HG02973 (cell line): Measurements from ENCODE around the gene CDK2AP2.
A peak's percentile ranks its signal among the peaks of the same experiment; 100 is the strongest.
"Not testable (repeated sequence)": the region's sequence is repeated elsewhere in the genome, so short reads cannot be mapped to it uniquely, and the experiment has no call there.

Source experiments
- ATAC-seq: cut with Tn5 transposase; IDR thresholded peaks from one replicate; pipeline ENCODE4 v1.9.1; 2021; ENCODE audit warnings: moderate library complexity; ENCODE audit not compliant: unreplicated experiment

CDK2AP2 gene, protein sequence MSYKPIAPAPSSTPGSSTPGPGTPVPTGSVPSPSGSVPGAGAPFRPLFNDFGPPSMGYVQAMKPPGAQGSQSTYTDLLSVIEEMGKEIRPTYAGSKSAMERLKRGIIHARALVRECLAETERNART

DNA sequence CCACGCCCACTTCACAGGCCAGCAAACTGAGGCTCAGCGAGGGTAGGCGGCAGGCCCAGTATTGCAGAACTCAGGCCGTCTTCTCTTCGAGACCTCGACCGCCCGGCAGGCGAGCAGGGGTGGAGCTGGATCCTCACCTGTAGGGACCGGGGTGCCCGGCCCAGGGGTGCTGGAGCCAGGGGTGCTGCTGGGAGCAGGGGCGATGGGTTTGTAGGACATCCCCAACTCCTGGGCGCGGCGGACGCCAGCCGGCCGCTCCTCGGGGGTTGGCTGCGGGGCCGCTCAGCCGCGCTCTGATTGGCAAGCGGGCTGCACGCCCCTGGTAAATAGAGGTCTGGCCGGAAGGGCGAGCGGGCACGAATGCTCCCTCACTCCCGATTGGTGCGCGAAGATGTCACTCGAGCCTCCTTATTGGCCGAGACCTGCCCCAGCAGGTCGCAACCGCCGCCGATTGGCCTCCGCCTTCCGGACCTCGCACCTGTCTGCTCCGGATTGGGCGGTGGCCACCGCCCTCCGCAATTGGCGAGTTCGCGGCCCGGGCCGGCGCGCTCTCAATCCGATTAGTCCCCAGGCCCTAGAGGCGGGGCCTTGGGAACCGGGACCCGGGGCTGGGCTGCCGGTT, at the start of gene CDK2AP2:
CDK2AP2 (minus strand) TSS at position 299 of the 622 bp plus-strand sequence; CDS start at position 219, 80 bp downstream.
- ATAC-seq, result peak; percentile 64

GRCh38 chr11:67556244-67556643, 48.3 kb upstream of the CDK2AP2 start:
- no peak for ATAC-seq

DNA sequence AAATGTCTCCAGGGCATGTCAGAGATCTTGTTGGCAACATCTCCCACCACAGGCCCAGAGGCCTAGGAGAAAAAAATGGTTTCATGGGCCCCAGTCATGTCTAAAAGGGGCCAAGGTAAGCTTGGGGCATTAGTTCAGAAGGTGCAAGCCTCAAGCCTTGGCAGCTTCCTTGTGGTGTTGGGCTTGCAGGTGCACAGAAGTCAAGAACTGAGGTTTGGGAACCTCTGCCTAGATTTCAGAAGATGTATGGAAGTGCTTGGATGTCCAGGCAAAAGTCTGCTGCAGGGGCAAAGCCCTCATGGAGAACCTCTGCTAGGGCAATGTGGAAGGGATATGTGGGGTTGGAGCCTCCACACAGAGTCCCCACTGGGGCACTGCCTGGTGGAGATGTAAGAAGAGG, 43.7 kb upstream of the CDK2AP2 start:
- not testable (repeated sequence) for ATAC-seq

DNA sequence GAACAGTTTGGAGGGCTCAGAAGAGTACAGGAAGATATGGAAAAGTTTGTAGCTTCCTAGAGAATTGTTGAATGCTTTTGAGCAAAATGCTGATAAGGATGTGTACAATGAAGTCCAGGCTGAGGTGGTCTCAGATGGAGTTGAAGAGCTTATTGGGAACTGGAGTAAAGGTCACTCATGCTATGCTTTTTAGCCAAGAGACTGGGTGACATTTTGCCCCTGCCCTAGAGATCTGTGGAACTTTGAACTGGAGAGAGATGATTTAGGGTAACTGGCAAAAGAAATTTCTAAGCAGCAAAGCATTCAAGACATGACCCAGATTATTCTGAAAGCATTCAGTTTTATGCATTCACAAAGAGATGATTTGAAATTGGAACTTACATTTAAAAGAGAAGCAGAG, 43.2 kb upstream of the CDK2AP2 start:
- no peak for ATAC-seq

DNA sequence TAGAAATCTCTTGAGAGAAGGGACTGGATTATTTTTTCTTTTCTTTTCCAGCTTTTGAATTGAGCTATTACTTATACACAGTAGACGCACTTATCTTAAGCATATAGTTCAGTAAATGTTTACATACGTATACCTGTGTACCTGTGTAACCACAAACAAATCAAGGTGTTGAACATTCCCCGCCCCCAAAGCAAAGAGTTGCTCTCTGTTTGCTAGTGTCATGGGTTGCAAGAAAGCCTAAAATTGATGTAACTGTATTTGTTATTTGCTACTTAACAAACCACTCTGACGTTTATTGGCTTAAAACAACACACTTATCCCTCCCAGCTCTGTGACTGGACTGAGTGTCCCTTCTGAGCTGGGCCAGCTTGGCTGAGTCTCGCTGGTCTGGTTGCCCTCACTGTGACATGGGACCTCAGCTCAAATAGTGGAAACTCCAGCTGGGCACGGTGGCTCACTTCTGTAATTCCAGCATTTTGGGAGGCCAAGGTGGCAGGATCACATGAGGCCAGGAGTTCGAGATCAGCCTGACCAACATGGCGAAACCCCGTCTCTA, 40.7 kb upstream of the CDK2AP2 start:
- no peak for ATAC-seq

DNA sequence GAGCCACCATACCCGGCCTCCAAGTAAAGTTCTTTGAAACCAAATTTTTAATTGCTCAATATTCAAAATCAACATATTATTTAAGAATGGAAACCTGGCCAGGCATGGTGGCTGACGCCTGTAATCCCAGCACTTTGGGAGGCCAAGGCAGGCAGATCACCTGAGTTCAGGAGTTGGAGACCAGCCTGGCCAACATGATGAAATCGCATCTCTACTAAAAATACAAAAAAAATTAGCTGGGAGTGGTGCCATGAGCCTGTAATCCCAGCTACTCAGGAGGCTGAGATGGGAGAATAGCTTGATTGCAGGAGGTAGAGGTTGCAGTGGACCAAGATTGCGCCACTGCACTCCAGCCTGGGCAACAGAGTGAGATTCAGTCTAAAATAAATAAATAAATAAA, 40.1 kb upstream of the CDK2AP2 start:
- not testable (repeated sequence) for ATAC-seq

GRCh38 chr11:67545280-67545679, 37.3 kb upstream of the CDK2AP2 start:
- ATAC-seq, result no peak

GRCh38 chr11:67544616-67545242, 36.8 kb upstream of the CDK2AP2 start:
- ATAC-seq, result no peak

DNA sequence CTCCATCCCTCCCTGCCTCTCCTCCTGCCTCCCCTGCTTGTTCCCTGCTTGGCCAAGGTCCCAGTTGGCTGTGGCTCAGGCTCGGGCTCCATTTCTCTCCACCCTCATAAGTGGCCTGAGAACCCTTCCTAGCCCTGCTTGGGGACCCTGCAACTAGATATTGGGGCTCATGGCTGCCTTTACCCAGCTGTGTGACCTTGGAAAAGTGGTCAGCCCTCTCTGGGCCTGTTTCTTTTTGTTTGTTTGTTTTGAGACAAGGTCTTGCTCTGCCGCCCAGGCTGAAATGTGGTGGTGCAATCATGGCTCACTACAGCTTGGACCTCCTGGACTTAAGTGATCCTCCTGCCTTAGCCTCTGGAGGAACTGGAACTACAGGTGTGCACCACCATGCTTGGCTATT, 35.6 kb upstream of the CDK2AP2 start:
- no peak for ATAC-seq

- ATAC-seq, result no peak
Measured at GRCh38 chr11:67542971-67543370, 35.0 kb upstream of the CDK2AP2 start.

DNA sequence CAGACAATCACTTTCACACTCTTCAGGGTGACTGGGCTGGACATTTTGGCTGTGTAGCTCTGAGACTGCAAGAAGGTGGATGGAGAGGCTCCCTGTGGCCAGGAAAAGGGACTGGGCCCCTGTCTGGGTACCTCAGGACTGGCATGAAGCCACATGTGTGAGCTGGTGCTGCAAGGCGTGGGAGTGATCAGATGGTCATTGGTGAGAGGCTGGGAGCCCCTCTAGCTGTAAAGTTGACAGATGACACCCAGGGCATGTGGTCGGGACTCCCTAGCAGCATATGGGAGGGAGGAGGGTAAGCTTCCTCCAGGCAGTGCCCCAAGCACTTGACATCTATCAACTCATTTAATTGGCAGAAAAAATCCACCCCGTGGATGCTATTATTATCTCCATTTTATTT, 34.2 kb upstream of the CDK2AP2 start:
- ATAC-seq, result no peak

DNA sequence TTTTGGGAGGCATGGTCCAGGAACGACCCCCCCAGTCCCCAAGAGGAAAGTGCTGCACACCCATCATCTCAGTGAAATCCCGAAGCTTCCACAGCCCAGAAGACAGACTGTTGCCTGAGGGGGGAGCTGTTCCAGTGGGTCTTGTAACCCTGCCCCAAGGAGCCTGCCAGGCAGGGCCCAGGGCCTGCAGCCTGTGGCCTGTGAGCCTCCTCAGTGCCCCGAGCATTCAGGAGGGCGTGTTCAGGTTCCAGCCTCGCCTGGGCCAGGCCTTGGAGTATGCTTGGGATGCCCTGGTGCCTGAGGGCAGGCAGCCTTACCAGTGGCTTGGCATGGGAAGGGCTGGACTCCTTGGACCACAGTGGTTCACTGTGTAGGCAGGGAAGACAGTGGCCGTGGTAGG, 33.2 kb upstream of the CDK2AP2 start:
- no peak for ATAC-seq

DNA sequence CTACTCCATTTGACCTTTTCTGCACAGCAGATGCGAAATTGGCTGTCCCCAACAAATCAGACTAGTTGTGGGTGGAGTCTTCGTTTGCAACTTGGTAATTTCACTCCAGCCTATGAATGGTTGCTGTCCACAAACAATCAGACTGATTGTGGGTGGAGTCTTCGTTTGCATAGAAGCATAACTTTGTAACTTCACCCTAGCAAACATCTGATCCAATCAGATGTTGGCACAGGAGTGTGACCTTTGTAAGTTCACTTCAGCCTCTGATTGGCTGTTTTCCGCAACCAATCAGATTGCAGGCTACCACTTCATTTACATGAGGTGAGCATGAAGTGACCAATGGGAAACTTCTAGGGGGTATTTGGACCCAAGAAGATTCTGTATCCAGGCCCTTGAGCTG, 31.6 kb upstream of the CDK2AP2 start:
- ATAC-seq, result no peak

GRCh38 chr11:67538823-67539505, 31.0 kb upstream of the CDK2AP2 start:
- no peak for ATAC-seq

DNA sequence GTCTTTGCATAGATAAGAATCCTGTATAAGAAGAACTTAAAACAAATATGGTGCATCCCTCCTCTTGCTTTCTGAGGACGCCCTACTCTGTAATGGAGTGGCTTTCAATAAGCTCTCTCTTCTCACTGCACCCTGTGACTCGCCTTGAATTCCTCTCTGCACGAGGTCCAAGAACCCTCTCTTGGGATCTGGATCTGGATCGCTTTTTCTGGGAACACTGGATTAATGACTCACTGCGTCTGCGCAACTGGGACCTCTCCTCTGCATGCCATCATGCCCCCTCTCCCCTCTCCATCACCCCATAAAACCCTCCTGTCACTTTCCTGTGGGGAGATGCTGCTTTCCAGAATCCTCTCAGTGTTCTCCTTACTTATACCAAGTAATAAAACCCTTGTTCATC, 30.3 kb upstream of the CDK2AP2 start:
- ATAC-seq, result no peak

- ATAC-seq, result no peak
Measured at GRCh38 chr11:67535561-67535960, 27.6 kb upstream of the CDK2AP2 start.

GRCh38 chr11:67534070-67534679, 26.2 kb upstream of the CDK2AP2 start:
- ATAC-seq, result no peak

GRCh38 chr11:67532889-67533288, 24.9 kb upstream of the CDK2AP2 start:
- ATAC-seq, result no peak

DNA sequence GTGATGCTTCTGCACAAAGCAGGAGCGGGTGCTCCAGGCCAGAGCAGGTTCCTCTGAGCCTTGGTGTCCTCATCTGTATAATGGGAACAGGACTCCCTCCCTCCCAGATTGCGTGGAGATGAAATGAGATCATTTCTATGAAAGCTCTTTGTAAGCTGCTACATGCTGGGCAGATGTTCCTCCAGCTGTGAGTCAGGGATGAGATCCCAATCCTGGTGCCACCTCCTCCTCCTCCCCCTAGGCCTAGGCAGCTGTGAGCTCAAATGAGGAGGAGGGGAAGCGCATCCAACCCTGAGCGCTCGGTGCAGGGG, 22.3 kb upstream of the CDK2AP2 start:
- no peak for ATAC-seq

- no peak for ATAC-seq
Measured at GRCh38 chr11:67528376-67528775, 20.4 kb upstream of the CDK2AP2 start.

DNA sequence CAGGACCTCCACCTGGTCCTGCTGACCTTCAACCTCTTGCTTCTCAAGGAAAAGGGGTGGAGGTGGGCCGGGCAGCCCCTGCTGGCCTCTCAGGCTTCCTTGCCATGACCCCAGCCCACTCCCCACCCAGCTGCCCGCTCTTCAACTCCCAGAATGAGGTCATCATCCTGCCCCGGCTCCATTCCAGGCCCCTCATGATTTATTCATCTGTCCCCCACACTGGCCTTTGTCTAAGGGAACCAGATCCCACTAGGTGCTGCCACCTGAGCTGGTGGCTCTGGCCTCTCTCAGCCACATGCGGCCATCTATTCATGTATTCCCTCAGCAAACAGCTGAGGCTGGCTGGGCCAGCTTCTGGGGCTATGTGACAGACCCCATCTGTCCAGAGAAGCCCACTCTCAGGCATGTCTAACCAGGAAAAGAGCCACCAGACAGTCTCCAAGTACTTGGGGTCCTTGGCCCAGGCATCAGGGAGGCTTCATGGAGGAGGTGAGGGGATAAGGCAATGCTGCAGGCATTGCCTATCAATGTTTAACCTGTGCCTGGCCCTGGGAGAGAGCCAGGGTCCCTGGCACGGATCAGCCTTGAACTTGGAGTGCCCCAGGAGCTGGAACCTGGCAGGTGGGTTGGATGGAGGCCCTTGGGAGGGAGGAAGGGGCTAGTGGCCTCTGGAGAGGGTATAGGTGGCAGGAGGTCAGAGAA, 17.5 kb upstream of the CDK2AP2 start:
- no peak for ATAC-seq
